Gastrocnemius medialis (tissue), 4 donors: Measurements from ENCODE around the gene ACBD6.

Experiments used
- CTCF ChIP-seq, 5 experiments: fragments of 450-650 bp in 3 of 5; fragments of 200-600 bp in 2 of 5; sonication (generic) in 2 of 5; IDR thresholded peaks in 4 of 5; conservative IDR thresholded peaks in 1 of 5; 1 replicate in 4 of 5; 2 replicates in 1 of 5; pipeline ENCODE4 v1.5.1; 2016 to 2019; ENCODE audit warnings: antibody characterized with exemption in 5 of 5, mild to moderate bottlenecking in 3 of 5, moderate library complexity in 3 of 5
- POLR2A ChIP-seq, 2 donors: fragments of 450-650 bp; IDR thresholded peaks; one replicate each; pipeline ENCODE4 v1.6.1; 2017; ENCODE audit warnings: antibody characterized with exemption in 2 of 2, mild to moderate bottlenecking in 2 of 2, moderate library complexity in 2 of 2

GRCh38 chr1:180239145-180240096 lies 263.0 kb downstream of the ACBD6 start:
- no peak for TF ChIP-seq CTCF (IDR thresholded peaks at IDR 0.05 in 4 of 5, conservative IDR thresholded peaks at IDR 0.05 in 1 of 5)
- no peak for TF ChIP-seq POLR2A (IDR thresholded peaks at IDR 0.05)
